GM06990 (cell line): ENCODE measurements around the gene FLNB.

Experiments used
- DNase-seq: peaks from one replicate; pipeline ENCODE4 v3.0.0-alpha.2; 2011; ENCODE audit not compliant: insufficient read length; ENCODE audit errors: extremely low read depth
- H3K27me3 ChIP-seq: replicated peaks from 2 replicates; pipeline ENCODE4 v1.6.0; 2011; ENCODE audit warnings: low read length; ENCODE audit not compliant: control insufficient read depth, insufficient read depth
- H3K36me3 ChIP-seq: 2 replicates; pipeline ENCODE4 v1.5.1; 2011; ENCODE audit warnings: low read length; ENCODE audit not compliant: control insufficient read depth, insufficient read depth
- H3K4me3 ChIP-seq: replicated peaks from 2 replicates; pipeline ENCODE4 v1.5.1; 2011; ENCODE audit warnings: low read depth, mild to moderate bottlenecking, control low read depth, low read length
- CTCF ChIP-seq: IDR thresholded peaks from 2 replicates; pipeline ENCODE4 v1.5.1; 2011; ENCODE audit warnings: low read length, control low read depth, mild to moderate bottlenecking, inconsistent platforms; ENCODE audit not compliant: insufficient read depth, poor library complexity, severe bottlenecking

The FLNB gene

GRCh38 chr3:57961177-57961827 lies 46.9 kb upstream of the FLNB start:
- no peak for DNase-seq
- no peak overlapping the region for H3K4me3 ChIP-seq

GRCh38 chr3:57961828-57962447 lies 46.3 kb upstream of the FLNB start:
- H3K4me3 ChIP-seq = no peak overlapping the region
- peak; percentile 36 for DNase-seq
- peak; percentile 33 for TF ChIP-seq CTCF
- no peaks in the 10 kb centered on the region for H3K27me3 ChIP-seq
- no peaks in the 10 kb centered on the region for H3K36me3 ChIP-seq

More at GRCh38 chr3:57961177-57961827, 46.9 kb upstream of the FLNB start:
- no peak for TF ChIP-seq CTCF
- Histone ChIP-seq H3K36me3 (no peaks in the 10 kb centered on the region), H3K27me3 (no peaks in the 10 kb centered on the region)

- no peak for TF ChIP-seq CTCF
These were observed 45.8 kb upstream of the FLNB start for GRCh38 chr3:57962448-57962834.

GRCh38 chr3:57963811-57964346 lies 44.3 kb upstream of the FLNB start:
- no peaks in the 10 kb centered on the region for H3K27me3 ChIP-seq
- H3K4me3 ChIP-seq = no peak overlapping the region
- peak; percentile 26 for DNase-seq
- no peak for TF ChIP-seq CTCF
- no peaks in the 10 kb centered on the region for H3K36me3 ChIP-seq

More at GRCh38 chr3:57962448-57962834, 45.8 kb upstream of the FLNB start:
- DNase-seq = no peak
- Histone ChIP-seq H3K27me3 (no peaks in the 10 kb centered on the region), H3K36me3 (no peaks in the 10 kb centered on the region), H3K4me3 (no peak overlapping the region)

- Histone ChIP-seq H3K27me3 (no peaks in the 10 kb centered on the region), H3K36me3 (no peaks in the 10 kb centered on the region), H3K4me3 (no peak overlapping the region)
- DNase-seq = no peak
- no peak for TF ChIP-seq CTCF
These were observed 41.4 kb upstream of the FLNB start for GRCh38 chr3:57966829-57967228.
